Activated T-cell treated with anti-CD3 and anti-CD28 coated beads for 24 hours (primary cell): ENCODE data around the gene PSPC1.

Experiments used
- DNase-seq: peaks from one replicate; pipeline ENCODE4 v3.0.0-alpha.2; 2020; ENCODE audit warnings: low read depth

The PSPC1 gene

GRCh38 chr13:19673473-19674430 lies 109.0 kb downstream of the PSPC1 start:
- DNase-seq: no peak

- DNase-seq: no peak
Measured at GRCh38 chr13:19672990-19673389, 109.8 kb downstream of the PSPC1 start.

- DNase-seq: no peak
Measured at GRCh38 chr13:19670147-19670546, 112.6 kb downstream of the PSPC1 start.

- DNase-seq: no peak
Measured at GRCh38 chr13:19668778-19669177, 114.0 kb downstream of the PSPC1 start.

- no peak for DNase-seq
Measured at GRCh38 chr13:19665427-19665859, 117.3 kb downstream of the PSPC1 start.

- DNase-seq: no peak
Measured at GRCh38 chr13:19664481-19665230, 118.1 kb downstream of the PSPC1 start.

- no peak for DNase-seq
Measured at GRCh38 chr13:19663416-19663979, 119.2 kb downstream of the PSPC1 start.

GRCh38 chr13:19661561-19661960 lies 121.2 kb downstream of the PSPC1 start:
- no peak for DNase-seq

- no peak for DNase-seq
Measured at GRCh38 chr13:19661126-19661525, 121.6 kb downstream of the PSPC1 start.

GRCh38 chr13:19658831-19659230 lies 123.9 kb downstream of the PSPC1 start:
- DNase-seq: no peak

- no peak for DNase-seq
Measured at GRCh38 chr13:19657872-19658591, 124.7 kb downstream of the PSPC1 start.
